H1 (cell line): ENCODE data around the gene CALML4. TPM values are rescaled to one million over a fixed set of nuclear protein-coding genes. Genes with fewer than 3 reads are reported as not detected.

Experiments used
- CTCF ChIA-PET: fragments of 300-600 bp; sonication (Branson Sonifier 250); formaldehyde crosslinking; loops from one replicate; lab custom pipeline; 2021; ENCODE audit not compliant: partially characterized antibody; lab: Charles Lee
- POLR2A ChIA-PET: fragments of 300-600 bp; sonication (Branson Sonifier 250); formaldehyde crosslinking; loops from one replicate; lab custom pipeline; 2021; ENCODE audit warnings: inconsistent platforms; ENCODE audit not compliant: partially characterized antibody; lab: Charles Lee
- DNase-seq, 2 experiments: peaks; one replicate each; pipeline versions ENCODE4 v3.0.0 to v3.0.0-alpha.2; 2010 to 2022; ENCODE audit warnings: low spot score in 2 of 2, low read depth in 1 of 2, mixed read lengths in 1 of 2
- FAIRE-seq: peaks from 2 replicates; lab custom pipeline; 2011; peaks lifted over from hg19 to GRCh38; lab: Jason Lieb, UNC
- H2AFZ ChIP-seq: 2 replicates; pipeline ENCODE4 v1.8.1; 2012; ENCODE audit warnings: low read length, inconsistent platforms
- H2AK5ac ChIP-seq: 2 replicates; pipeline ENCODE4 v1.6.1; 2013; ENCODE audit warnings: low read depth, low read length
- H2BK120ac ChIP-seq: replicated peaks from 2 replicates; pipeline ENCODE3; 2013; ENCODE audit warnings: low read depth, low read length, inconsistent platforms
- H2BK12ac ChIP-seq: 2 replicates; pipeline ENCODE4 v1.6.1; 2013; ENCODE audit warnings: low read depth, low read length
- H2BK15ac ChIP-seq: 2 replicates; pipeline ENCODE4 v1.6.1; 2013; ENCODE audit warnings: low read length
- H2BK20ac ChIP-seq: 2 replicates; pipeline ENCODE4 v1.6.1; 2013; ENCODE audit warnings: low read length
- H2BK5ac ChIP-seq: 2 replicates; pipeline ENCODE4 v1.6.1; 2013; ENCODE audit warnings: low read depth, low read length
- H3K14ac ChIP-seq: 2 replicates; pipeline ENCODE4 v1.6.1; 2013; ENCODE audit warnings: inconsistent platforms; ENCODE audit not compliant: insufficient read length
- H3K18ac ChIP-seq: 2 replicates; pipeline ENCODE4 v1.6.1; 2013; ENCODE audit warnings: low read length; ENCODE audit errors: extremely low read depth
- H3K23ac ChIP-seq: 2 replicates; pipeline ENCODE4 v1.6.1; 2013; ENCODE audit warnings: inconsistent platforms; ENCODE audit not compliant: insufficient read length
- H3K23me2 ChIP-seq: 2 replicates; pipeline ENCODE4 v1.6.1; 2013; ENCODE audit warnings: low read depth, low read length
- H3K27ac ChIP-seq: 2 replicates; pipeline ENCODE4 v1.6.1; 2011; ENCODE audit warnings: low read depth, low read length, inconsistent platforms
- H3K27me3 ChIP-seq, 4 experiments: replicated peaks in 1 of 4; 1 replicate in 1 of 4; 2 replicates in 3 of 4; pipeline versions ENCODE4 v1.6.1 to v1.8.1; 2011 to 2013; ENCODE audit warnings: low read length in 3 of 4, mild to moderate bottlenecking in 3 of 4, inconsistent platforms in 2 of 4, mixed read lengths in 2 of 4, moderate library complexity in 1 of 4; ENCODE audit not compliant: control insufficient read depth in 3 of 4, insufficient read depth in 3 of 4; ENCODE audit errors: extremely low read depth in 1 of 4
- H3K36me3 ChIP-seq, 4 experiments: 2 replicates each; pipeline versions ENCODE4 v1.6.1 to v1.8.1; 2011 to 2013; ENCODE audit warnings: mild to moderate bottlenecking in 4 of 4, low read length in 3 of 4, moderate library complexity in 2 of 4, control low read depth in 1 of 4, inconsistent platforms in 1 of 4; ENCODE audit not compliant: insufficient read depth in 4 of 4, control insufficient read depth in 2 of 4
- H3K4ac ChIP-seq: replicated peaks from 2 replicates; pipeline ENCODE3; 2013; ENCODE audit warnings: low read length, low read depth, mixed read lengths, inconsistent platforms; ENCODE audit not compliant: insufficient read length
- H3K4me1 ChIP-seq, 4 experiments: replicated peaks in 1 of 4; 1 replicate in 1 of 4; 2 replicates in 3 of 4; pipeline versions ENCODE4 v1.6.1 to v1.8.1; 2011 to 2013; ENCODE audit warnings: low read length in 3 of 4, inconsistent platforms in 2 of 4, mixed read lengths in 1 of 4; ENCODE audit not compliant: insufficient read depth in 4 of 4, control insufficient read depth in 3 of 4
- H3K4me2 ChIP-seq, 2 experiments: 2 replicates each; pipeline versions ENCODE4 v1.6.1 to v1.8.1; 2011 to 2013; ENCODE audit warnings: low read depth in 2 of 2, low read length in 2 of 2, control low read depth in 1 of 2, inconsistent platforms in 1 of 2, mild to moderate bottlenecking in 1 of 2; ENCODE audit not compliant: insufficient read depth in 1 of 2
- H3K4me3 ChIP-seq, 4 experiments: fragments of 200-600, 300-600 bp in 1 of 4; sonication (generic), shearing (Covaris generic), sonication (Bioruptor Twin) in 1 of 4; 2 replicates each; pipeline versions ENCODE4 v1.5.1 to v1.8.1; 2011 to 2016; ENCODE audit warnings: low read length in 4 of 4, low read depth in 3 of 4, control low read depth in 2 of 4, inconsistent platforms in 2 of 4, mild to moderate bottlenecking in 2 of 4, mixed read lengths in 1 of 4, moderate library complexity in 1 of 4; ENCODE audit not compliant: insufficient read depth in 2 of 4; ENCODE audit errors: extremely low read depth in 1 of 4
- H3K56ac ChIP-seq: replicated peaks from 2 replicates; pipeline ENCODE3; 2013; ENCODE audit warnings: low read depth, mild to moderate bottlenecking, mixed read lengths, low read length, inconsistent platforms; ENCODE audit not compliant: insufficient read length
- H3K79me1 ChIP-seq: 2 replicates; pipeline ENCODE4 v1.6.1; 2013; ENCODE audit warnings: low read depth, low read length, control low read depth
- H3K79me2 ChIP-seq, 2 experiments: 2 replicates each; pipeline versions ENCODE4 v1.6.1 to v1.8.1; 2012 to 2013; ENCODE audit warnings: low read length in 2 of 2, mild to moderate bottlenecking in 2 of 2, inconsistent platforms in 1 of 2; ENCODE audit not compliant: insufficient read depth in 2 of 2, control insufficient read depth in 1 of 2
- H3K9ac ChIP-seq, 4 experiments: replicated peaks in 1 of 4; 1 replicate in 1 of 4; 2 replicates in 3 of 4; pipeline versions ENCODE4 v1.6.1 to v1.8.1; 2011 to 2013; ENCODE audit warnings: low read depth in 3 of 4, low read length in 3 of 4, control low read depth in 2 of 4, mild to moderate bottlenecking in 2 of 4, moderate library complexity in 2 of 4, inconsistent platforms in 1 of 4; ENCODE audit errors: extremely low read depth in 1 of 4
- H3K9me3 ChIP-seq, 2 experiments: 2 replicates each; pipeline versions ENCODE4 v1.6.1 to v1.8.1; 2012 to 2013; ENCODE audit warnings: mild to moderate bottlenecking in 2 of 2, moderate library complexity in 2 of 2, control low read depth in 1 of 2, inconsistent platforms in 1 of 2, low read depth in 1 of 2, low read length in 1 of 2, mixed read lengths in 1 of 2; ENCODE audit not compliant: insufficient read depth in 2 of 2
- H4K20me1 ChIP-seq, 2 experiments: replicated peaks in 1 of 2; 2 replicates each; pipeline versions ENCODE3 to v1.8.1; 2011 to 2013; ENCODE audit warnings: inconsistent platforms in 2 of 2, low read length in 2 of 2, mild to moderate bottlenecking in 1 of 2; ENCODE audit not compliant: insufficient read depth in 2 of 2, control insufficient read depth in 1 of 2
- H4K5ac ChIP-seq: 2 replicates; pipeline ENCODE4 v1.6.1; 2013; ENCODE audit warnings: low read length, low read depth, mixed read lengths, inconsistent platforms; ENCODE audit not compliant: insufficient read length
- H4K8ac ChIP-seq: 2 replicates; pipeline ENCODE4 v1.8.0; 2013; ENCODE audit warnings: mild to moderate bottlenecking, moderate library complexity, low read length, inconsistent platforms; ENCODE audit not compliant: insufficient read depth; ENCODE audit errors: extremely low read depth
- H4K91ac ChIP-seq: replicated peaks from 2 replicates; pipeline ENCODE3; 2013; ENCODE audit warnings: low read length, mixed read lengths, inconsistent platforms; ENCODE audit not compliant: insufficient read length
- ATF3 ChIP-seq: IDR thresholded peaks from 2 replicates; pipeline ENCODE4 v1.6.1; 2011; ENCODE audit warnings: low read depth, mild to moderate bottlenecking, low read length; ENCODE audit not compliant: insufficient read depth
- BCL11A ChIP-seq, 2 experiments: IDR thresholded peaks; one replicate each; pipeline ENCODE4 v1.6.1; 2011; ENCODE audit warnings: low read depth in 2 of 2, low read length in 2 of 2, mild to moderate bottlenecking in 2 of 2
- EZH2 ChIP-seq: fragments of 200-600 bp; sonication (generic); IDR thresholded peaks from 2 replicates; pipeline ENCODE4 v1.7.1; 2012; ENCODE audit warnings: low read depth, mild to moderate bottlenecking, moderate library complexity, low read length, inconsistent platforms; ENCODE audit not compliant: severe bottlenecking
- POLR2AphosphoS5 ChIP-seq: IDR thresholded peaks from 2 replicates; pipeline ENCODE4 v1.6.1; 2011; ENCODE audit warnings: low read depth, low read length
- SIX5 ChIP-seq: IDR thresholded peaks from 2 replicates; pipeline ENCODE4 v1.6.1; 2011; ENCODE audit warnings: mild to moderate bottlenecking, low read depth, low read length
- SRF ChIP-seq: IDR thresholded peaks from 2 replicates; pipeline ENCODE4 v1.6.1; 2011; ENCODE audit warnings: mild to moderate bottlenecking, low read depth, low read length, moderate library complexity
- WGBS, 2 experiments: shearing (Covaris generic) in 1 of 2; methylation state at CpG; one replicate each; pipeline versions ENCODE4 v1.1.6 to v1.1.7; 2013 to 2015; ENCODE audit warnings: low lambda C conversion rate in 2 of 2, mixed read lengths in 2 of 2, inconsistent platforms in 1 of 2, low coverage in 1 of 2, missing lambda C conversion rate in 1 of 2; ENCODE audit not compliant: insufficient replicate concordance in 2 of 2, insufficient coverage in 1 of 2, insufficient read length in 1 of 2; ENCODE audit errors: extremely low coverage in 1 of 2, missing lambda C conversion rate in 1 of 2; 5-methylcytosine and 5-hydroxymethylcytosine counted together
- polyA plus RNA-seq, 7 experiments: library from polyadenylated mRNA; depleted of rRNA in 3 of 7; stranded (reverse) in 5 of 7; unstranded in 2 of 7; fragments of >200 nt in 5 of 7; fragments of 200-250 nt in 2 of 7; gene quantifications; 1 replicate in 5 of 7; 2 replicates in 1 of 7; 4 replicates in 1 of 7; pipeline versions ENCODE4 v1.2.1 to v1.2.3, GENCODE V29; 2011 to 2013; ENCODE audit warnings: missing spikeins in 2 of 7, mixed read lengths in 2 of 7
- total RNA-seq: library from RNA; stranded (reverse); fragmentation: NEBNext Ultra II Directional; extraction: Animal tissue kit (Norgen Biotek cat#: 25700); gene quantifications from 2 replicates; pipeline ENCODE4 v1.2.1, GENCODE V29; 2021
- TF ChIP-seq, protein P1 (sequence below): IDR thresholded peaks from 2 replicates; pipeline ENCODE4 v1.6.1; 2012; ENCODE audit warnings: inconsistent platforms
- TF ChIP-seq, protein P2 (sequence below): IDR thresholded peaks from 2 replicates; pipeline ENCODE4 v1.6.1; 2012; ENCODE audit warnings: inconsistent platforms

Gene CALML4
- total and polyA plus RNA-seq, 2 of the 8 experiments (the other 6 are each of a cell fraction or from before 2014, with no cell fraction given) = 3.8 to 12.5 TPM

DNA sequence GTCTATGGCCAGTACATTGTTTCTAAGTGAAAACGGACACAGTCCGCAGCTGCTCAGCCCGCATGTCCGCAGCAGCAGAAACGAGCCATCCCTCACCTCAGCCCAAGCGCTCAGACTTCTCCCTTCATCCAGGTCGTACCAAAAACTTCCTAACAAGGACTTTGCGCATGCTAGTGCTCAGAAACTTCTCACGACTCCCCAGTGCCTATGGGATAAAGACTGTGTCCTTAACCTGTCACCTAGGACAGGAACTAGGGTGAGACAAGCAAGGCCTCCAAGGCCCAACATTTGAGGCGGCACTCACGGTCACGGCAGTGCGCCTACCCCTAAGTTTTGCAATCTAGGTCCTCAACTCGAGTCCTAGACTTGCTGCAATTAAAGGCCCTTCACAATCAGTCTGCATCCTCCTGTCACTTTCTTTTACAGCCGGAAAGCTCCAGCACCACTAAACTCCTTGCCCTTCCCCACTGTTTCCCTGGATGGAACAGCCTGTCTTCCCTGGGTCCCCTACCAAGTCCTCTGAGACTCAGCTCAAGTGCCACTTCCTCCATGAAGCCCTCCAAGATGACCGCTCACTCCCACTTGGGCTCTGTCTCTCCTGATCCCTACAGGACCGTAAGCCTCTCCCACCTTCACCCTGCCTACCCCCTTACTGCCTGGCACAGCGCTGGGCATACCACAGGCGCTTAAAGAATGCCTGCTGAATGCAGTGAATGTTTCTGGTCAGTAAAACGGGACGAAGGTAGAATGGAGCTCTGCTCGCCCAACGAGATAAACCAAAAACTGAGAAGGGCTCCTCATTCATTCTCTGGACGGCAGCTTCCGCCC lies 23.2 kb upstream of the CALML4 start:
- H2AFZ ChIP-seq = no peak overlapping the region
- peak overlapping the region; percentile 56 to 95 (median 82) for H3K9ac ChIP-seq
- H3K4me1 ChIP-seq = peaks cover 7 to 17% (median 11%) of the 10 kb centered on the region in 4 experiments
- no peak for DNase-seq
- no peak overlapping the region for H2BK20ac ChIP-seq
- H4K5ac ChIP-seq = no peak overlapping the region
- H3K79me1 ChIP-seq = peaks cover 23% of the 10 kb centered on the region
- peaks cover 0 to 2% (median 0%) of the 10 kb centered on the region in 4 experiments; a peak in 1 of 7 replicates for H3K27me3 ChIP-seq
- no peaks in the 10 kb centered on the region; a peak in 1 of 4 replicates for H3K9me3 ChIP-seq
- POLR2A ChIA-PET = interaction anchor here (0.7 to 4.6 kb wide), 19 partner anchors 11 to 388 kb away, joined by 3 to 38 read pairs (median 4); partner anchors contain the start of gene FEM1B
- peaks cover 4 to 8% of the 10 kb centered on the region in 2 experiments for H4K20me1 ChIP-seq
- CTCF ChIA-PET = interaction anchor here (1.4 to 3.9 kb wide), 5 partner anchors 10 to 77 kb away, joined by 3 to 20 read pairs (median 11); no protein-coding TSS in a partner anchor
- no peak overlapping the region for H3K14ac ChIP-seq
- no peak for FAIRE-seq
- H3K4me2 ChIP-seq = peak overlapping the region; percentile 97
- peaks cover 13% of the 10 kb centered on the region for H3K23me2 ChIP-seq
- peaks cover 0 to 2% (median under 1%) of the 10 kb centered on the region in 4 experiments; a peak in 3 of 8 replicates for H3K36me3 ChIP-seq
- no peak overlapping the region for H3K23ac ChIP-seq
- H3K79me2 ChIP-seq = peaks cover 25 to 56% of the 10 kb centered on the region in 2 experiments
- no peak overlapping the region for H2BK15ac ChIP-seq
- H2AK5ac ChIP-seq = peak overlapping the region; percentile 5; the same call in 1 of the 2 replicates
- peak overlapping the region; percentile 17; the same call in 1 of the 2 replicates for H3K18ac ChIP-seq
- no peak overlapping the region for H3K4ac ChIP-seq
- no peak overlapping the region for H4K91ac ChIP-seq
- peak overlapping the region; percentile 98; the same call in 1 of the 2 replicates for H4K8ac ChIP-seq
- 48% methylated on average over 25 of the region's 25 CpGs; no CpG with 5 or more reads in 1 of the 2 experiments for WGBS, 2 experiments
- H3K27ac ChIP-seq = 0 out of 2 replicates have a peak overlapping the region, but pooled peaks have one; percentile 90
- H2BK120ac ChIP-seq = no peak overlapping the region
- 0 out of 2 replicates have a peak overlapping the region, but pooled peaks have one; percentile 15 for H2BK5ac ChIP-seq
- no peak overlapping the region for H2BK12ac ChIP-seq
- H3K4me3 ChIP-seq = peak overlapping the region; percentile 51 to 92 (median 78)
- peak overlapping the region; percentile 44 for H3K56ac ChIP-seq
- TF ChIP-seq, protein P1, sequence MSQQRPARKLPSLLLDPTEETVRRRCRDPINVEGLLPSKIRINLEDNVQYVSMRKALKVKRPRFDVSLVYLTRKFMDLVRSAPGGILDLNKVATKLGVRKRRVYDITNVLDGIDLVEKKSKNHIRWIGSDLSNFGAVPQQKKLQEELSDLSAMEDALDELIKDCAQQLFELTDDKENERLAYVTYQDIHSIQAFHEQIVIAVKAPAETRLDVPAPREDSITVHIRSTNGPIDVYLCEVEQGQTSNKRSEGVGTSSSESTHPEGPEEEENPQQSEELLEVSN = no peak
- TF ChIP-seq POLR2AphosphoS5 (peak; percentile 16; the same call in 1 of the 2 replicates), BCL11A (IDR thresholded peaks at IDR 0.05; ENCODE audit: low read depth in 2 of 2, low read length in 2 of 2) (no peak), SRF (no peak), SIX5 (no peak), ATF3 (no peak), EZH2 (no peak)
- TF ChIP-seq, protein P2, sequence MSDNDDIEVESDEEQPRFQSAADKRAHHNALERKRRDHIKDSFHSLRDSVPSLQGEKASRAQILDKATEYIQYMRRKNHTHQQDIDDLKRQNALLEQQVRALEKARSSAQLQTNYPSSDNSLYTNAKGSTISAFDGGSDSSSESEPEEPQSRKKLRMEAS = no peak
